Spleen (tissue), 7 donors: ENCODE measurements around the gene SLITRK6.

Experiments
- CTCF ChIP-seq, 11 experiments: fragments of 200-600 bp in 7 of 11; fragments of 450-650 bp in 4 of 11; sonication (generic) in 4 of 11; IDR thresholded peaks in 8 of 11; conservative IDR thresholded peaks in 3 of 11; 1 replicate in 7 of 11; 2 replicates in 4 of 11; pipeline versions ENCODE4 v1.4.0 to v1.8.0; 2016 to 2021; ENCODE audit warnings: antibody characterized with exemption in 11 of 11, inconsistent platforms in 4 of 11, mild to moderate bottlenecking in 1 of 11
- POLR2A ChIP-seq, 3 donors: fragments of 450-650 bp; IDR thresholded peaks; one replicate each; pipeline ENCODE4 v1.5.1; 2017; ENCODE audit warnings: antibody characterized with exemption in 3 of 3, mild to moderate bottlenecking in 1 of 3
- donor health status: DM: no; HTN: no; CAD: no; lungs with moderate emphysema.
- donor health status: DM: no; HTN: no; CAD: no.
- donor health status: DM: no; HTN: no; CAD: no.

- TF ChIP-seq CTCF (IDR thresholded peaks at IDR 0.05 in 8 of 11, conservative IDR thresholded peaks at IDR 0.05 in 3 of 11) (no peak), POLR2A (IDR thresholded peaks at IDR 0.05) (no peak)
These were observed 26.9 kb downstream of the SLITRK6 start for GRCh38 chr13:85772367-85772766.
